Measurements from ENCODE around the gene CLEC4F.

DNA sequence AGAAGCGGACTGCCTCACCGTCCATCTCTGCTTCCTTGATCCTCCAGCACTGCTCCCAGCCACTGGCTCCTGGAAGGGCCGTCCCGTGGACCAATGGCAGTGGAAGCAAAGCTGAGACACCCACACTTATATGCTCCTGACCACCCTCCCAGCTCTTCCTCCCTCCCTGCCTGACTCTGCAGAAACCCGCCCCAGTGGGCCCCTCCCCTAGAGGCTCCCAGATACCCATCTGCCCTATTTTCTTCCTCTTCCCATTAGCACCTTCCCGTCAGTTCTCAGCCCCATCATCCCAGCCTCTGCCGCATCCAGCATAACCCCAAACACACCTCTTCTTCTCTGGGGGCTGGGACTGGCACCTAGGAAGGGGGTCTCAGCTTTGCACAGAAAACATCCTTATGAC is at the start of gene CLEC4F:
- TF ChIP-seq, protein P1, sequence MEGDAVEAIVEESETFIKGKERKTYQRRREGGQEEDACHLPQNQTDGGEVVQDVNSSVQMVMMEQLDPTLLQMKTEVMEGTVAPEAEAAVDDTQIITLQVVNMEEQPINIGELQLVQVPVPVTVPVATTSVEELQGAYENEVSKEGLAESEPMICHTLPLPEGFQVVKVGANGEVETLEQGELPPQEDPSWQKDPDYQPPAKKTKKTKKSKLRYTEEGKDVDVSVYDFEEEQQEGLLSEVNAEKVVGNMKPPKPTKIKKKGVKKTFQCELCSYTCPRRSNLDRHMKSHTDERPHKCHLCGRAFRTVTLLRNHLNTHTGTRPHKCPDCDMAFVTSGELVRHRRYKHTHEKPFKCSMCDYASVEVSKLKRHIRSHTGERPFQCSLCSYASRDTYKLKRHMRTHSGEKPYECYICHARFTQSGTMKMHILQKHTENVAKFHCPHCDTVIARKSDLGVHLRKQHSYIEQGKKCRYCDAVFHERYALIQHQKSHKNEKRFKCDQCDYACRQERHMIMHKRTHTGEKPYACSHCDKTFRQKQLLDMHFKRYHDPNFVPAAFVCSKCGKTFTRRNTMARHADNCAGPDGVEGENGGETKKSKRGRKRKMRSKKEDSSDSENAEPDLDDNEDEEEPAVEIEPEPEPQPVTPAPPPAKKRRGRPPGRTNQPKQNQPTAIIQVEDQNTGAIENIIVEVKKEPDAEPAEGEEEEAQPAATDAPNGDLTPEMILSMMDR (IDR thresholded peaks at IDR 0.05), result no peak
- no peak for TF ChIP-seq POLR2A (IDR thresholded peaks at IDR 0.05)

All from testis (tissue), 2 donors.